Spleen (tissue), 7 donors: Measurements from ENCODE around the gene RYR2.

Source experiments
- CTCF ChIP-seq, 11 experiments: fragments of 200-600 bp in 7 of 11; fragments of 450-650 bp in 4 of 11; sonication (generic) in 4 of 11; IDR thresholded peaks in 8 of 11; conservative IDR thresholded peaks in 3 of 11; 1 replicate in 7 of 11; 2 replicates in 4 of 11; pipeline versions ENCODE4 v1.4.0 to v1.8.0; 2016 to 2021; ENCODE audit warnings: antibody characterized with exemption in 11 of 11, inconsistent platforms in 4 of 11, mild to moderate bottlenecking in 1 of 11
- POLR2A ChIP-seq, 3 donors: fragments of 450-650 bp; IDR thresholded peaks; one replicate each; pipeline ENCODE4 v1.5.1; 2017; ENCODE audit warnings: antibody characterized with exemption in 3 of 3, mild to moderate bottlenecking in 1 of 3
- POLR2AphosphoS5 ChIP-seq, 3 donors: sonication (generic); formaldehyde crosslinking; IDR thresholded peaks; one replicate each; pipeline ENCODE4 v1.5.1; 2017; ENCODE audit warnings: antibody characterized with exemption in 3 of 3
- donor health status: DM: no; HTN: no; CAD: no; lungs with moderate emphysema.
- donor health status: DM: no; HTN: no; CAD: no.
- donor health status: DM: no; HTN: no; CAD: no.

GRCh38 chr1:237640011-237640671 lies 598.2 kb downstream of the RYR2 start:
- no peak for TF ChIP-seq POLR2A (IDR thresholded peaks at IDR 0.05)
- TF ChIP-seq POLR2AphosphoS5 (IDR thresholded peaks at IDR 0.05), result no peak
- TF ChIP-seq CTCF (IDR thresholded peaks at IDR 0.05 in 8 of 11, conservative IDR thresholded peaks at IDR 0.05 in 3 of 11), result no peak
